SH-SY5Y (cell line): ENCODE measurements around the gene ADCY2.

Source experiments
- GATA2 ChIP-seq: IDR thresholded peaks from 2 replicates; pipeline ENCODE4 v1.6.1; 2011; ENCODE audit warnings: mild to moderate bottlenecking, low read depth, low read length
- GATA3 ChIP-seq: IDR thresholded peaks from 2 replicates; pipeline ENCODE4 v1.6.1; 2011; ENCODE audit warnings: low read depth, mild to moderate bottlenecking, low read length, moderate library complexity

The ADCY2 gene

GRCh38 chr5:7690557-7690956, 294.6 kb downstream of the ADCY2 start:
- TF ChIP-seq GATA3 = no peak
- TF ChIP-seq GATA2 = no peak

- TF ChIP-seq GATA2 (no peak), GATA3 (no peak)
Measured at GRCh38 chr5:7705261-7705660, 309.3 kb downstream of the ADCY2 start.

DNA sequence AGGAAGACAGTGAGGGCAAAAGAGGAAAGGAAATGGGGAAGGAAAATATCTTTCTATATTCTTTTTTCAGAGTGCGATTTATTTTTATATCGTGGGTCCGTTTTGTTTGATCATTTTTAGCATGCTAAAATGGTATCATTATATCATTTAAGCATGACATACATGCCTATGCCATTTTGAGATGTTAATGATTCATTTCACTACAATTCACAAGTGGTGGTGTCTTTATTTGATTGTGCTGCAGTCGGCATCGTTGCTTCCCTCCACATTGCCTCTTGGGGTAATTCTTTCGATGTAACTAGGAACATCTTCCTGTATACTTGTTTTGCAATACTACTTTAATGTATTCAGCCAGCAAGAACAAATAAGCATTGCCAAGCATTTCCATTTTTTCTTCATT, 309.8 kb downstream of the ADCY2 start:
- no peak for TF ChIP-seq GATA3

- TF ChIP-seq GATA3 (no peak), GATA2 (no peak)
Measured at GRCh38 chr5:7706256-7706655, 310.3 kb downstream of the ADCY2 start.

DNA sequence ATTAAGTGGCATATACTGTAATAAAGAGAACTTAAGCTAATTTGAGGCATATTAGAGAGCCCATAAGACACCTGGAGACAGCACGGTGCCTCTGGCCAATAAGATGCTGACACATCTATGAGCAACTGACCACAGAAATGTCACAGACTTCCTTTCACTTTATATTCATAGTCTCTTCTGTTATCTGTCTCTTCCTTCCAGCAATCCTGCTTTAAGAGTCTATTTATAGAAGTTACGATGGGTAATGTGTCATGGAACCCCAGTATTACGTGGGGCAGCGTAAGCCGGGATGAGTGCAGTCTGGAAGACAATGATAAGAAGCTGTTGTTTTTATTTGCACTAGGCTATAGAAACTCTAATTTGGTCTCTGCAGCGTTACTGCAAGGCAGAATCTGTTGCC, 318.2 kb downstream of the ADCY2 start:
- no peak for TF ChIP-seq GATA2

- no peak for TF ChIP-seq GATA2
- no peak for TF ChIP-seq GATA3
Measured at GRCh38 chr5:7714697-7715096, 318.8 kb downstream of the ADCY2 start.

- TF ChIP-seq GATA2 = no peak
- TF ChIP-seq GATA3 = no peak
Measured at GRCh38 chr5:7717691-7718090, 321.8 kb downstream of the ADCY2 start.

- TF ChIP-seq GATA3 (no peak), GATA2 (no peak)
Measured at GRCh38 chr5:7728076-7728475, 332.1 kb downstream of the ADCY2 start.

- TF ChIP-seq GATA2 (no peak), GATA3 (no peak)
Measured at GRCh38 chr5:7741415-7742065, 345.6 kb downstream of the ADCY2 start.

DNA sequence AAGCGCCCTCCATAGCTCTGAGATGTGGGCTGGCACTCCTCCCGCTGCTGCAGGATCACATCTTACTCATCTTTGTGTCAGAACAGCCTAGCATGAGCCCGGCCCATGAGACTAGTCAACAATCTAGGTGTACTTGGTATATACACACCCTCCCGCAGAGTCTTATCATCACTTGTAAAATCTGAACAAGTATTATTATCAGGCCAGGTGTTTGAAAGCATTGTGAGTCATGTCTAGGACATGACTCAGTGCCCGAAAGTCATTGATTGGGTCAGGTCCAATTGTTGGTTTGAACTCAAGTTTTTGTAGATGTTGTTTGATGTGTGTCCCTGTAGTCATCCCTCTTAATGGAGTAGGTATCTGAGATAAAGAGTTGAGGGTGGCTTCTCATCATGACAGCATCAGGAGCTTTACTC, 346.3 kb downstream of the ADCY2 start:
- TF ChIP-seq GATA2 (no peak), GATA3 (no peak)

DNA sequence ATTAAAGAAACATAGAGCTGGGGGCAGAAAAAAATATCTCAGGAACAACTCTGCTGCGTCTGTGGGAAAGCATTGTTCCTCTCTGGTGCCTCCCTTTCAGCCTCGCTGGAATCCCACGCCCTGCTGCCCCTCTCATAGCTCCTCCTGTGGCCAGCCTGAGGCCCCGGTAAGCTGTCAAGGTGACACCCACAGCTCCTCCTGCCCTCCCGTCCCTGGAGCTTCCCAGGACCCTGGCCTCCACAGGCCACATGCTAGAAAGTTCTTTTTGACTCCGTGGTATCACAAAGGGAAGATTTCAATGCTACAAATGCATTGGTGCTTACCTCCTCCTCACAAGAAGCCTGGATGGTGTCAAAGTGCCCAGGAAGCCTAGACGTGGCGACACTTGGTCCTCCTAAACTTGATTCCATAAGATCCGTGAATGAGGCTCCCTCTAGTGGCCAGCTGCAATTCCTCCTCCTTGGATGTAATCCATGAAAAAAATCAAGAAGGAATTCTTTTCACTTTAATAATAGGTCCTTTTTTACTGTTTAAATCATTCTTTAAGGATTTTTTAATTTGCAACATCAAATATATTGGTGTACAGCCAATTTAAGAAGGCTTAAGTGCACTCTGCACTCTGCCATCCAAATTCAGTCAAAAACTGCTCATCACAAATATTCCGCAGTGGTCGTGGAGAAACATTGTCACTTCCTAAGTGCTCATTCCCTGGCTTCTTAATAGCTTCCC, 350.1 kb downstream of the ADCY2 start:
- TF ChIP-seq GATA3 = no peak
- TF ChIP-seq GATA2 = no peak

GRCh38 chr5:7747728-7748127, 351.8 kb downstream of the ADCY2 start:
- TF ChIP-seq GATA3 = no peak
- TF ChIP-seq GATA2 = no peak

DNA sequence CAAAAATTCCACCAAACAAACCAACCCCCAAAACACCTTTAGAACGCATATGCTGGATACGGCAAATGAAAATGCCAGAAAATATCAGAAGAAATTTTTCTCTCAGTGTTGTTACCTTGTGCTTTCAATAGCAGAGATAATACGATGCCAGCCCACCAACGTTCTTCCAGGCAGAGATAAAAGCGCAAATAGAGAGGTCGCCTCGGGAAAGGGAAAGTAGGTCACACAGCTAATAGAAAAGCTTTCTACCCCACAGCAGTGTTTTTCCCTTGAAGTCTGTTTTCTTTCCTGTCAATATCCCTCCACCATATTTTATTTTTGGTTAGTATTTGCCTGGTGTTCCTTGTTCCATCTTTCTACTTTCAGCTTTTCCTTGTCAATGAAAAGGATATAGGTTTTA, 353.7 kb downstream of the ADCY2 start:
- TF ChIP-seq GATA3 (no peak), GATA2 (no peak)

DNA sequence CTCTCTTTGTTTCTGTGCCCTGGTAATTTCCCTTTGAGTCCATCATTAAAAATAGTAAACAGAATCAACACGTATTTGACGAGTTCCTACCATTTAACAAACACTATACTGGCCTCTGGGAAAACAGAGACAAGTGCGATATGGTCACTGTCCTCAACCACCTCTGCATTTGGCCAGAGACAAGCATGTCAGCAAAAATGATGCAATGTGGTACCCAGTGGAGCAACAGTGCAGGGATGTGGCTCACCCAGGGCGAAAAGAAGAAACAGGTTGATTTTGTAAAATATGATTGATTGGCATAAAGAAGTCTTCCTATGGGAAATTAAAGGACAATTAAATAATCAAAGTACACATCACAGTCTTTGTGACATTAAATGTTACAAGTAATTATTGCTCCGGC, 355.9 kb downstream of the ADCY2 start:
- TF ChIP-seq GATA2 = no peak
- no peak for TF ChIP-seq GATA3

GRCh38 chr5:7753181-7753580, 357.2 kb downstream of the ADCY2 start:
- TF ChIP-seq GATA3 = no peak
